Measurements from ENCODE around the gene ZSWIM8. TPM values are rescaled to one million over a fixed set of nuclear protein-coding genes. Genes with fewer than 3 reads are reported as not detected.
"Not testable (repeated sequence)": the region's sequence is repeated elsewhere in the genome, so short reads cannot be mapped to it uniquely, and the experiment has no call there.

Gene ZSWIM8
- total RNA-seq, 4 donors from 2014 or later: 48.4 to 121 (median 101) TPM

DNA sequence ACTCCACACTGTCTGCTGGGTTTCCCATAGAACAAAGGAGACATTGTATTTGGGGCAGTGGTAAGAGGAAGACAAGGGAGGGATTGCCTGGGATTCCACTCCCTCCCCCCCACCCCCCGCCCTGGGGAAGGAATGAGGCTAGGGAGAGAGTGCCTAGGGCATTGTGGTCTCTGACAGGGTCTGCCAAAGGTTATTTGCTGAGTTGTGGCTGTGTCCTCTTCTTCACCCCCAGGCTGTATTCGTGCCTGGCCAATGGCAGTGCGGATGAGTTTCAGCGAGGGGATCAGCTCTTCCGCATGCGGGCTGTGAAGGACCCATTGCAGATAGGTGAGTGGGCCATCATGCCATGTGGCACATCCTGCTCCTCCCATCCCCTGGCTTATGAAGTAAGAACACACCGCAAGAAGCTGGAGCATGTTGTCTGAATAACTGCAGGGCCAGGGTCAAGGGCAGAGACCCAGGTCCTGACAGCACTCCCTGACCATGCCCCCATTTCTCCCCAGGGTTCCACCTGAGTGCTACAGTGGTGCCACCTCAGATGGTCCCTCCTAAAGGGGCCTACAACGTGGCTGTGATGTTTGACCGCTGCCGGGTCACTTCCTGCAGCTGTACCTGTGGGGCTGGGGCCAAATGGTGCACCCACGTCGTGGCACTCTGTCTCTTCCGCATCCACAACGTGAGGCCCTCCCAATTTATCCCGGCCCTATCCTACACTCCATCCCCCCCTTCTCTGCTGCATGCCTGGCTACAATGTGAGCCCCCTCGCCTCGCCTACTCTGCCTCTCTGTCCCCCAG lies 3.7 kb downstream of the ZSWIM8 start:
- H3K27ac ChIP-seq: no peak overlapping the region
- H3K27me3 ChIP-seq: no peaks in the 10 kb centered on the region
- H3K36me3 ChIP-seq: peaks cover 0 to 56% of the 10 kb centered on the region in 2 donors
- no peak for ATAC-seq
- H3K9me3 ChIP-seq: no peaks in the 10 kb centered on the region
- no peak for TF ChIP-seq EP300 (IDR thresholded peaks at IDR 0.05)
- WGBS, 2 donors (ENCODE audit: low coverage in 1 of 2): 73 to 78% methylated on average over 11 to 14 of the region's 17 CpGs
- peaks cover 0 to 49% (median 19%) of the 10 kb centered on the region in 3 donors for H3K4me1 ChIP-seq
- H3K4me3 ChIP-seq: no peak overlapping the region

GRCh38 chr10:73789659-73790055 lies 4.3 kb downstream of the ZSWIM8 start:
- Histone ChIP-seq H3K27ac (no peak overlapping the region), H3K4me3 (no peak overlapping the region), H3K9me3 (no peaks in the 10 kb centered on the region), H3K4me1 (peaks cover 0 to 43% (median 19%) of the 10 kb centered on the region in 3 donors), H3K36me3 (peaks cover 0 to 62% of the 10 kb centered on the region in 2 donors), H3K27me3 (no peaks in the 10 kb centered on the region)
- ATAC-seq: no peak
- no peak for TF ChIP-seq POLR2A (IDR thresholded peaks at IDR 0.05)
- TF ChIP-seq POLR2AphosphoS5 (IDR thresholded peaks at IDR 0.05): no peak
- TF ChIP-seq CTCF (IDR thresholded peaks at IDR 0.05): no peak
- no peak for TF ChIP-seq EP300 (IDR thresholded peaks at IDR 0.05)
- 76 to 89% methylated on average over 2 to 7 of the region's 10 CpGs for WGBS, 2 donors (ENCODE audit: low coverage in 1 of 2)

DNA sequence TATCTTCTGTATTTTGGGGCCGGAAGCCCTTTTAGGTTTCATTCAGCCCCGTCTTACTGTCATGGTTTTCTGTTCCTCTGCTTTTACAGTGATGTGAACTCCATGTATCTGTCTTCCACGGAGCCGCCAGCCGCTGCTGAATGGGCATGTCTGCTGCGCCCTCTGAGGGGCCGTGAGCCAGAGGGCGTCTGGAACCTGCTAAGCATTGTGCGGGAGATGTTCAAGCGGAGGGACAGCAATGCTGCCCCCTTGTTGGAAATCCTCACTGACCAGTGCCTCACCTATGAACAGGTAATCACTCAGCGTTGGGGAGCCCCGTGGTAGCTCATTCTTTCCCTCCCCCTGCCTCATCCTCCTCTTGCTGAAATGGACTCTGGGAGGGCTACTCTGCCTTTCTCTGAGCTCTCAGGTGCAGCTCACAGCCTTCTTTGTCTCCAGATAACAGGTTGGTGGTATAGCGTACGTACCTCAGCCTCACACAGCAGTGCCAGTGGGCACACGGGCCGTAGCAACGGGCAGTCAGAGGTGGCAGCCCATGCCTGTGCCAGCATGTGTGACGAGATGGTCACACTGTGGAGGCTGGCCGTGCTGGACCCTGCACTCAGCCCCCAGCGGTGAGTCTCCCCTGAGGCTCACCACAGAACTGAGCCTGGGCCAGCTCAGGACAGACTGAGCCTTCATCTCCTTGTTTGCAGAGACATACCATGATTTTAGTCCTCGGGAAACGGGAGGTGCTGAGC lies 5.7 kb downstream of the ZSWIM8 start:
- H3K27me3 ChIP-seq: no peaks in the 10 kb centered on the region
- no peaks in the 10 kb centered on the region for H3K9me3 ChIP-seq
- no peak for ATAC-seq
- no peak for TF ChIP-seq EP300 (IDR thresholded peaks at IDR 0.05)
- no peak for TF ChIP-seq CTCF (IDR thresholded peaks at IDR 0.05)
- no peak for TF ChIP-seq POLR2AphosphoS5 (IDR thresholded peaks at IDR 0.05)
- no peak for TF ChIP-seq POLR2A (IDR thresholded peaks at IDR 0.05)
- H3K4me3 ChIP-seq: no peak overlapping the region
- no peak overlapping the region for H3K27ac ChIP-seq
- 72 to 83% methylated on average over 2 to 12 of the region's 22 CpGs for WGBS, 2 donors (ENCODE audit: low coverage in 1 of 2)
- H3K36me3 ChIP-seq: peaks cover 0 to 76% of the 10 kb centered on the region in 2 donors
- H3K4me1 ChIP-seq: peaks cover 0 to 37% (median 19%) of the 10 kb centered on the region in 3 donors

DNA sequence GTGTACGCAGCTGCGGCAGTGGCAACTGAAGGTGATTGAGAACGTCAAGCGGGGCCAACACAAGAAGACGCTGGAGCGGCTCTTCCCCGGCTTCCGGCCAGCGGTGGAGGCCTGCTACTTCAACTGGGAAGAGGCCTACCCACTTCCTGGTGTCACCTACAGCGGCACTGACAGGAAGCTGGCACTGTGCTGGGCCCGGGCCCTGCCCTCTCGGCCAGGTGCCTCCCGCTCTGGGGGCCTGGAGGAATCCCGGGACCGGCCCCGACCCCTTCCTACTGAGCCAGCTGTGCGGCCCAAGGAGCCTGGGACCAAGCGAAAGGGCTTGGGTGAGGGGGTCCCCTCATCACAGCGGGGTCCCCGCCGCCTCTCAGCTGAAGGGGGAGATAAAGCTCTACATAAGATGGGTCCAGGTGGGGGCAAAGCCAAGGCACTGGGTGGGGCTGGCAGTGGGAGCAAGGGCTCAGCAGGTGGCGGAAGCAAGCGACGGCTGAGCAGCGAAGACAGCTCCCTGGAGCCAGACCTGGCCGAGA lies 6.5 kb downstream of the ZSWIM8 start:
- no peak overlapping the region for H3K4me3 ChIP-seq
- no peaks in the 10 kb centered on the region for H3K9me3 ChIP-seq
- H3K4me1 ChIP-seq: peaks cover 0 to 28% (median 13%) of the 10 kb centered on the region in 3 donors
- no CpG with 5 or more reads among the region's 26 CpGs for WGBS, 2 donors (ENCODE audit: low coverage in 1 of 2)
- H3K36me3 ChIP-seq: peaks cover 0 to 85% of the 10 kb centered on the region in 2 donors
- no peaks in the 10 kb centered on the region for H3K27me3 ChIP-seq
- ATAC-seq: no peak
- no peak overlapping the region for H3K27ac ChIP-seq
- no peak for TF ChIP-seq POLR2AphosphoS5 (IDR thresholded peaks at IDR 0.05)
- no peak for TF ChIP-seq EP300 (IDR thresholded peaks at IDR 0.05)
- TF ChIP-seq CTCF (IDR thresholded peaks at IDR 0.05): no peak
- no peak for TF ChIP-seq POLR2A (IDR thresholded peaks at IDR 0.05)

- no peak for ATAC-seq
- Histone ChIP-seq H3K36me3 (peaks cover 0 to 100% of the 10 kb centered on the region in 2 donors), H3K27ac (no peak overlapping the region), H3K4me1 (peaks cover 0 to 13% (median 0%) of the 10 kb centered on the region in 3 donors), H3K9me3 (no peaks in the 10 kb centered on the region), H3K4me3 (no peak overlapping the region), H3K27me3 (no peaks in the 10 kb centered on the region)
- WGBS, 2 donors (ENCODE audit: low coverage in 1 of 2): 100% methylated on average over 1 of the region's 5 CpGs; no CpG with 5 or more reads in 1 of the 2 donors
- TF ChIP-seq EP300 (IDR thresholded peaks at IDR 0.05): no peak
- no peak for TF ChIP-seq POLR2AphosphoS5 (IDR thresholded peaks at IDR 0.05)
Observed at GRCh38 chr10:73793456-73793855, 8.1 kb downstream of the ZSWIM8 start.

DNA sequence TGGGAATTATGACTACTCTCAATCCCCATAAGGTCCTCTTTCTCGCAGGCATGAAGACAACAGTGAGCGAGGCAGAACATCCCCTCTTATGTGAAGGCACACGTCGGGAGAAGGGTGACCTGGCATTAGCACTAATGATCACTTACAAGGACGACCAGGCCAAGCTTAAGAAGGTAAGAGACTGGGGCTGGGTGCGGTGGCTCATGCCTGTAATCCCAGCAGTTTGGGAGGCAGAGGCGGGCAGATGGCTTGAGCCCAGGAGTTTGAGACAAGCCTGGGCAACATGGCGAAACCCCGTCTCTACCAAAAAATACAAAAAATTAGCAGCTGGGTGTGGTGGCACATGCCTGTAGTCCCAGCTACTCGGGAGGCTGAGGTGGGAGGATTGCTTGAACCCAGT lies 10.1 kb downstream of the ZSWIM8 start:
- H3K36me3 ChIP-seq: peaks cover 0 to 100% of the 10 kb centered on the region in 2 donors
- not testable (repeated sequence) for ATAC-seq, H3K9me3 ChIP-seq, H3K27ac ChIP-seq, H3K27me3 ChIP-seq, H3K4me1 ChIP-seq, H3K4me3 ChIP-seq
- 95 to 100% methylated on average over 1 to 6 of the region's 10 CpGs for WGBS, 2 donors (ENCODE audit: low coverage in 1 of 2)

GRCh38 chr10:73796035-73796434 lies 10.6 kb downstream of the ZSWIM8 start:
- H3K9me3 ChIP-seq, H3K4me3 ChIP-seq, ATAC-seq, H3K27me3 ChIP-seq, H3K27ac ChIP-seq, H3K4me1 ChIP-seq: not testable (repeated sequence)
- peaks cover 0 to 100% of the 10 kb centered on the region in 2 donors for H3K36me3 ChIP-seq
- WGBS, 2 donors (ENCODE audit: low coverage in 1 of 2): 80 to 85% methylated on average over 4 to 5 of the region's 8 CpGs
